OCI-LY7 (cell line): Measurements from ENCODE around the gene ZNF519.

Experiments used
- CTCF ChIP-seq: fragments of 200-600 bp; sonication (generic); conservative IDR thresholded peaks from 2 replicates; pipeline ENCODE4 v1.5.1; 2014; ENCODE audit warnings: mild to moderate bottlenecking, antibody characterized with exemption, low read length, moderate library complexity, mixed read lengths
- EZH2phosphoT487 ChIP-seq: fragments of 200-600 bp; sonication (generic); IDR thresholded peaks from 2 replicates; pipeline ENCODE4 v1.6.1; 2018; ENCODE audit warnings: low read depth, borderline replicate concordance, mild to moderate bottlenecking, mixed run types, antibody characterized with exemption, low read length, moderate library complexity, mixed read lengths

GRCh38 chr18:14093307-14093915 lies 38.8 kb downstream of the ZNF519 start:
- TF ChIP-seq CTCF: no peak
- no peak for TF ChIP-seq EZH2phosphoT487
